Hypothalamus (tissue), 51 donors: ENCODE data around the gene NUCB1.
"Not testable (repeated sequence)": the region's sequence is repeated elsewhere in the genome, so short reads cannot be mapped to it uniquely, and the experiment has no call there.

ENCODE experiments used
- DNase-seq, 51 donors: peaks; one replicate each; lab custom pipeline; 2025; lab: John Stamatoyannopoulos, UW

The NUCB1 gene

DNA sequence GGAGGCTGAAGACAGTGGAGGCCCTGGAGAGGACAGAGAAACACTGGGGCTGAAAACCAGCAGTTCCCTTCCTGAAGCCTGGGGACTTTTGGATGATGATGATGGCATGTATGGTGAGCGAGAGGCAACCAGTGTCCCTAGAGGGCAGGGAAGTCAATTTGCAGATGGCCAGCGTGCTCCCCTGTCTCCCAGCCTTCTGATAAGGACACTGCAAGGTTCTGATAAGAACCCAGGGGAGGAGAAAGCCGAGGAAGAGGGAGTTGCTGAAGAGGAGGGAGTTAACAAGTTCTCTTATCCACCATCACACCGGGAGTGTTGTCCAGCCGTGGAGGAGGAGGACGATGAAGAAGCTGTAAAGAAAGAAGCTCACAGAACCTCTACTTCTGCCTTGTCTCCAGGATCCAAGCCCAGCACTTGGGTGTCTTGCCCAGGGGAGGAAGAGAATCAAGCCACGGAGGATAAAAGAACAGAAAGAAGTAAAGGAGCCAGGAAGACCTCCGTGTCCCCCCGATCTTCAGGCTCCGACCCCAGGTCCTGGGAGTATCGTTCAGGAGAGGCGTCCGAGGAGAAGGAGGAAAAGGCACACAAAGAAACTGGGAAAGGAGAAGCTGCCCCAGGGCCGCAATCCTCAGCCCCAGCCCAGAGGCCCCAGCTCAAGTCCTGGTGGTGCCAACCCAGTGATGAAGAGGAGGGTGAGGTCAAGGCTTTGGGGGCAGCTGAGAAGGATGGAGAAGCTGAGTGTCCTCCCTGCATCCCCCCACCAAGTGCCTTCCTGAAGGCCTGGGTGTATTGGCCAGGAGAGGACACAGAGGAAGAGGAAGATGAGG lies 26.4 kb upstream of the NUCB1 start:
- peak in 1 of 51 donors; percentile 33 for DNase-seq

DNA sequence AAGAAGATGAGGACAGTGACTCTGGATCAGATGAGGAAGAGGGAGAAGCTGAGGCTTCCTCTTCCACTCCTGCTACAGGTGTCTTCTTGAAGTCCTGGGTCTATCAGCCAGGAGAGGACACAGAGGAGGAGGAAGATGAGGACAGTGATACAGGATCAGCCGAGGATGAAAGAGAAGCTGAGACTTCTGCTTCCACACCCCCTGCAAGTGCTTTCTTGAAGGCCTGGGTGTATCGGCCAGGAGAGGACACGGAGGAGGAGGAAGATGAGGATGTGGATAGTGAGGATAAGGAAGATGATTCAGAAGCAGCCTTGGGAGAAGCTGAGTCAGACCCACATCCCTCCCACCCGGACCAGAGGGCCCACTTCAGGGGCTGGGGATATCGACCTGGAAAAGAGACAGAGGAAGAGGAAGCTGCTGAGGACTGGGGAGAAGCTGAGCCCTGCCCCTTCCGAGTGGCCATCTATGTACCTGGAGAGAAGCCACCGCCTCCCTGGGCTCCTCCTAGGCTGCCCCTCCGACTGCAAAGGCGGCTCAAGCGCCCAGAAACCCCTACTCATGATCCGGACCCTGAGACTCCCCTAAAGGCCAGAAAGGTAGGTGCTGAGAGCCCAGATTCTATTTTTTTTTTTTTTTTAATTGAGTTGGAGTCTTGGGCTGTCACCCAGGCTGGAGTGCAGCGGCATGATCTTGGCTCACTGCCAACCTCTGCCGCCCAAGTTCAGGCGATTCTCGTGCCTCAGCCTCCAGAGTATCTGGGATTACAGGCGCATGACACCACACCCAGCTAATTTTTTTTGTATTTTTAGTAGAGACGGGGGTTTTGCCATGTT lies 25.6 kb upstream of the NUCB1 start:
- peak in 11 of 51 donors; percentile 11 to 53 (median 30) for DNase-seq

DNA sequence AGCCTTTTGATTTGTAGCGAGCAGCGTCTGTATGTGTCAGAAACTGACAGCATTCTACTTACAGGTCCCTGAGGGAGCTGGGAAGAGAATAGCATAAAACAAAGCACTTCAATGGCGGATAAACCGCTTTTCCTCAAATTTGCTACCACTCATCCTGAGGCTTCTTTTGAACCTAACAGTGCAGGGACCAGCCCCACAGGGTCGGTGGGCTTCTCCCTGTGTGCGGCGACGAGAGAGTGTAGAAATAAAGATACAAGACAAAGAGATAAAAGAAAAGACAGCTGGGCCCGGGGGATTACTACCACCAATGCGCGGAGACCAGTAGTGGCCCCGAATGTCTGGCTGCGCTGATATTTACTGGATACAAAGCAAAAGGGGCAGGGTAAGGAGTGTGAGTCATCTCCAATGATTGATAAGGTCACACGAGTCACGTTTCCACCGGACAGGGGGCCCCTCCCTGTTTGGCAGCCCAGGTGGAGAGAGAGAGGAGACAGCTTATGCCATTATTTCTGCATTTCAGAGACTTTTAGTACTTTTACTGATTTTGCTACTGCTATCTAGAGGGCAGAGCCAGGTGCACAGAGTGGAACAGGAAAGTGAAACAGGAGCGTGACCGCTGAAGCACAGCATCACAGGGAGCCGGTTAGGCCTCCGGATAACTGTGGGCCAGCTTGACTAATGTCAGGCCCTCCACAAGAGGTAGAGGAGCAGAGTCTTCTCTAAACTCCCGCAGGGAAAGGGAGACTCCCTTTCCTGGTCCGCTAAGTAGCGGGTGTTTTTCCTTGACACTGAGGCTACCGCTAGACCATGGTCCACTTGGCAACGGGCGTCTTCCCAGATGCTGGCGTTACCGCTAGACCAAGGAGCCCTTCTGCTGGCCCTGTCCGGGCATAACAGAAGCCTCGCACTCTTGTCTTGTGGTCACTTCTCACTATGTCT lies 23.8 kb upstream of the NUCB1 start:
- DNase-seq = peak in 4 of 51 donors; percentile 1 to 47 (median 19)

DNA sequence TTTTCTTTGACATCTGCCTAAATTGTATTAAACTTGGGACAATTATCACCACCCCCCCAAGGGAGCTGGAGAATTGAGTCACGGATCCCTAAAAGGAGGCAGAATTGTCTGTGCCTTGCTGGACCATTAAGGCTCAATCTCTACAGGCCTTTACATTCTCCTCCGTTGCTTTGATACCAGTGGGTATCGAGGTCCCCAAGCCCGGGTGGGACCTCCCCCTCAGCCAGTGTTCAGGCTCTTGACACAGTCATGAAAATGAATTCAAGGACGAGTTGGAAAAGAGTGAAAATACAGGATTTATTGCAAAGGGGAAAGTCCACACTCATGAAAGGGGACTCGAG lies 22.3 kb upstream of the NUCB1 start:
- DNase-seq = no peak

DNA sequence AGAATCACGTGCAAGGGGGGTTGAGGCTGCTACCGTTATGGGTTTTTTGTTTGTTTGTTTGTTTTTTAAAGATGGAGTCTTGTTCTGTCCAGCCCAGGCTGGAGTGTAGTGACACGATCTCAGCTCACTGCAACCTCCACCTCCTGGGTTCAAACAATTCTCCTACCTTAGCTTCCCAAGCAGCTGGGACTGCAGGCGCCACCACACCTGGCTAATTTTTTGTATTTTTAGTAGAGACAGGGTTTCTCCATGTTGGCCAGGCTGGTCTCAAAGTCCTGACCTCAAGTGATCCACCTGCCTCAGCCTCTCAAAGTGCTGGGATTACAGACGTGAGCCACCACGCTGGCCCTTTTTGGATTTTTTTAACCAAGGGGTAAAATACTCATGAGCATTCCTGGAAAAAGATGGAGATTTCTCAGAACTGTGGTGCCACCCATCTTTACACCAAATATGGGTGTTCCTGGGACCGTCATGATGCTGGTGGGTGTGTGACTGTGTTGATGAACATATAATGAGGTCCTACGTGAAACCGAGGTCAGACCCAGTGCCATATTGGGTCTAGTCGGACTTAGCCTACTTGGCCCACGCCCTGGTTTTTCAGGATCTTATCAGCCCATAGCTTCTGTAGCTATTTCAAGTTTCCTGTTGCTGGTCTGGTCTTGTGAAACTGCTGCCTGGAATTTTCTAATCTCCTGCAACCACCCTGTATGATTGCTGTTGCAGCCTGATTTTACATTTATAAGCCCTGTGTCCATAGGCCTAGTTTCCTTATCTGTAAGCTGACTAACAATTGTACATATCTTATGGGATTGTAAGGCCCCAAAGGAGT lies 21.7 kb upstream of the NUCB1 start:
- no peak for DNase-seq

DNA sequence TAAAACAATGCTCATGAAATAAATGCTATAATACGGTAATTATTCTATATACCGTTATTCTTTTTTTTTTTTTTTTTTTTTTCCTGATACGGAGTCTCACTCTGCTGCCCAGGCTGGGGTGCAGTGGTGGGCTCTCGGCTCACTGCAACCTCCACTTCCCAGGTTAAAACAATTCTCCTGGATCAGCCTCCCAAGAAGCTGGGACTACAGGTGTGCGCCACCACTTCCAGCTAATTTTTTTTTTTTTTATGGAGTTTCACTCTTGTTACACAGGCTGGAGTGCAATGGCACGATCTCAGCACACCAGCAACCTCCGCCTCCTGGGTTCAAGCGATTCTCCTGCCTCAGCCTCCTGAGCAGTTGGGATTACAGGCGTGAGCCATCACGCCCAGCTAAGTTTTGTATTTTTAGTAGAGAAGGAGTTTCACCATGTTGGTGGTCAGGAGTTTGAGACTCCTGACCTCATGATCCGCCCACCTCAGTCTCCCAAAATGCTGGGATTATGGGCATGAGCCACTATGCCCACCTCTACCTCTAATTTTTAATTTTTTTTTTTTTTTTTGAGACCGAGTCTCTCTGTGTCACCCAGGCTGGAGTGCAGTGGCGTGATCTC lies 21.0 kb upstream of the NUCB1 start:
- DNase-seq = no peak

GRCh38 chr19:48879696-48880095 lies 20.4 kb upstream of the NUCB1 start:
- not testable (repeated sequence) for DNase-seq

- peak in 3 of 51 donors; percentile 14 to 20 (median 19) for DNase-seq
Observed at GRCh38 chr19:48881741-48882657, 18.1 kb upstream of the NUCB1 start.

GRCh38 chr19:48883726-48884125 lies 16.4 kb upstream of the NUCB1 start:
- DNase-seq = no peak

GRCh38 chr19:48887861-48888612 lies 12.1 kb upstream of the NUCB1 start:
- DNase-seq = no peak

DNA sequence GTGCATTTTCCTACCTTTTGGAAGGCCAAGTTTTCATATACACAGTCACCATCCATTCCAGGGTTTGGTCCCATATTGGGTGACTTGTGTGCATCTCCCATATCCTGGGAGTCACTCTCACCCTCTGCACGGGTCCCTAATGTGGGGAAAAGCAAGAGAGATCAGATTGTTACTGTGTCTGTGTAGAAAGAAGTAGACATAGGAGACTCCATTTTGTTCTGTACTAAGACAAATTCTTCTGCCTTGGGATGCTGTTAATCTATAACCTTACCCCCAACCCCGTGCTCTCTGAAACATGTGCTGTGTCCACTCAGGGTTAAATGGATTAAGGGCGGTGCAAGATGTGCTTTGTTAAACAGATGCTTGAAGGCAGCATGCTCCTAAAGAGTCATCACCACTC lies 10.6 kb upstream of the NUCB1 start:
- DNase-seq = not testable (repeated sequence)

DNA sequence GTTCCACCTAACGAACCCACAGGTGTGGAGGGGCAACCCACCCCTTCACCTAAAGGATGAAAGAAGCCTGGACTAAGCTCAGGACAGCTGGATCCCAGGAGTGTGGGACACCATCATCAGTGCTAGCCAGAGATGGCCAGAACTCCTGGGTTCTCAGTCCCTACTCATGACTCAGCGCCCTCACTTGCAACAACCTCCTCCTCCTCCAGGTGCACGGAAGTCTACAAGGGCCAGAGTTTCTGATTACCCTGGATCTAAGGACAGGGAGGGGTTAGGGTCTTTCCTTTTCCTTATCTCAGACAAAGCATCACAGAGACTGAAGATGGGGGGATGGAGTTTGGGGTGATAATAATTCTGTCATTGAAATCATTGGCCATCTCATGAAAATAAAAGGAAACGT lies 9.6 kb upstream of the NUCB1 start:
- no peak for DNase-seq

- no peak for DNase-seq
Observed at GRCh38 chr19:48895226-48895625, 4.9 kb upstream of the NUCB1 start.

- DNase-seq = peak in 27 of 51 donors; percentile 2 to 56 (median 30)
Observed at GRCh38 chr19:48896191-48896720, 3.9 kb upstream of the NUCB1 start.

DNA sequence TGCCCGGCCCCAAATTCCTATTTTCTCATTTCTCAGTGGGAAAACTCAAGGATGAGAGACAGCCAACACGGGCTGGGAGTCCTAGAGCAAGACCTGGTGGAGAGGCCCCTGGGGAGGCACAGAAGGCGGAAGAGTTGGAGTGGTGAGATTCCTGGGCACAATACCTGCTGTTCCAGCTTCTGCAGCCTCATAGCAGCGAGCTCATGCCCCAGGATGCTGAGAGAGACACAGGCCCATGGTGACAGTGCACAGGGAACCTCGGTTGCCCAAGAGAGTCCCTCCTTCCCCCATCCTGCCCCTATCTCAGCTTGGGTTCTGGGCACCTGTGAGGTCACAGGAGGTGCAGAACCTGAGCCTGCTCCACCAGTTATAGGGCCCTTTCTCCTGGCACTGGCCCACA lies 2.9 kb upstream of the NUCB1 start:
- no peak for DNase-seq

GRCh38 chr19:48899386-48899749 lies 744 bp upstream of the NUCB1 start:
- DNase-seq = not testable (repeated sequence)
